BJ (cell line): ENCODE data around the gene PDXK. TPM values are rescaled to one million over a fixed set of nuclear protein-coding genes. Genes with fewer than 3 reads are reported as not detected.

Experiments
- CTCF ChIA-PET: fragments of 350-600 bp; formaldehyde crosslinking; extraction: SDS; loops from one replicate; lab custom pipeline; 2021; ENCODE audit warnings: antibody characterized with exemption, inconsistent platforms; lab: Yijun Ruan, JAX
- POLR2A ChIA-PET: fragments of 300-600 bp; sonication (Branson Sonifier 250); formaldehyde crosslinking; extraction: SDS; loops from one replicate; lab custom pipeline; 2021; ENCODE audit warnings: antibody characterized with exemption; lab: Charles Lee
- DNase-seq: peaks from one replicate; pipeline ENCODE4 v3.0.0-alpha.2; 2011; ENCODE audit warnings: low read depth
- H3K27me3 ChIP-seq: 2 replicates; pipeline ENCODE4 v1.6.0; 2011; ENCODE audit warnings: low read length; ENCODE audit not compliant: control insufficient read depth, insufficient read depth
- H3K36me3 ChIP-seq: 2 replicates; pipeline ENCODE4 v1.5.1; 2011; ENCODE audit warnings: low read length; ENCODE audit not compliant: control insufficient read depth, insufficient read depth
- H3K4me3 ChIP-seq: 2 replicates; pipeline ENCODE4 v1.5.1; 2011; ENCODE audit warnings: low read depth, mild to moderate bottlenecking, control low read depth, low read length
- polyA plus RNA-seq: library from polyadenylated mRNA; depleted of rRNA; stranded (reverse); fragments of >200 nt; gene quantifications from 2 replicates; pipeline ENCODE4 v1.2.3, GENCODE V29; 2011
- TF ChIP-seq, protein P1 (sequence below): IDR thresholded peaks from 2 replicates; pipeline ENCODE4 v1.5.1; 2011; ENCODE audit warnings: low read depth, mild to moderate bottlenecking, control low read depth, inconsistent platforms, low read length, moderate library complexity; ENCODE audit not compliant: insufficient read depth

Gene PDXK
- polyA plus RNA-seq, 1 experiment: 192 TPM

GRCh38 chr21:43758811-43759210, 39.9 kb downstream of the PDXK start:
- POLR2A ChIA-PET: no interaction called here

GRCh38 chr21:43759651-43760050, 40.7 kb downstream of the PDXK start:
- H3K36me3 ChIP-seq: peaks cover 40% of the 10 kb centered on the region
- TF ChIP-seq, protein P1, sequence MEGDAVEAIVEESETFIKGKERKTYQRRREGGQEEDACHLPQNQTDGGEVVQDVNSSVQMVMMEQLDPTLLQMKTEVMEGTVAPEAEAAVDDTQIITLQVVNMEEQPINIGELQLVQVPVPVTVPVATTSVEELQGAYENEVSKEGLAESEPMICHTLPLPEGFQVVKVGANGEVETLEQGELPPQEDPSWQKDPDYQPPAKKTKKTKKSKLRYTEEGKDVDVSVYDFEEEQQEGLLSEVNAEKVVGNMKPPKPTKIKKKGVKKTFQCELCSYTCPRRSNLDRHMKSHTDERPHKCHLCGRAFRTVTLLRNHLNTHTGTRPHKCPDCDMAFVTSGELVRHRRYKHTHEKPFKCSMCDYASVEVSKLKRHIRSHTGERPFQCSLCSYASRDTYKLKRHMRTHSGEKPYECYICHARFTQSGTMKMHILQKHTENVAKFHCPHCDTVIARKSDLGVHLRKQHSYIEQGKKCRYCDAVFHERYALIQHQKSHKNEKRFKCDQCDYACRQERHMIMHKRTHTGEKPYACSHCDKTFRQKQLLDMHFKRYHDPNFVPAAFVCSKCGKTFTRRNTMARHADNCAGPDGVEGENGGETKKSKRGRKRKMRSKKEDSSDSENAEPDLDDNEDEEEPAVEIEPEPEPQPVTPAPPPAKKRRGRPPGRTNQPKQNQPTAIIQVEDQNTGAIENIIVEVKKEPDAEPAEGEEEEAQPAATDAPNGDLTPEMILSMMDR: no peak
- ChIA-PET CTCF (no interaction called here), POLR2A (no interaction called here)
- H3K4me3 ChIP-seq: no peak overlapping the region
- H3K27me3 ChIP-seq: no peaks in the 10 kb centered on the region
- no peak for DNase-seq

More at GRCh38 chr21:43758811-43759210, 39.9 kb downstream of the PDXK start:
- CTCF ChIA-PET: interaction anchor here (1.2 kb wide), 1 partner anchor 13 kb away, joined by 3 read pairs; no protein-coding TSS in a partner anchor
- no peak for DNase-seq
- Histone ChIP-seq H3K36me3 (peaks cover 48% of the 10 kb centered on the region), H3K27me3 (no peaks in the 10 kb centered on the region), H3K4me3 (no peak overlapping the region)
- TF ChIP-seq, protein P1: no peak

DNA sequence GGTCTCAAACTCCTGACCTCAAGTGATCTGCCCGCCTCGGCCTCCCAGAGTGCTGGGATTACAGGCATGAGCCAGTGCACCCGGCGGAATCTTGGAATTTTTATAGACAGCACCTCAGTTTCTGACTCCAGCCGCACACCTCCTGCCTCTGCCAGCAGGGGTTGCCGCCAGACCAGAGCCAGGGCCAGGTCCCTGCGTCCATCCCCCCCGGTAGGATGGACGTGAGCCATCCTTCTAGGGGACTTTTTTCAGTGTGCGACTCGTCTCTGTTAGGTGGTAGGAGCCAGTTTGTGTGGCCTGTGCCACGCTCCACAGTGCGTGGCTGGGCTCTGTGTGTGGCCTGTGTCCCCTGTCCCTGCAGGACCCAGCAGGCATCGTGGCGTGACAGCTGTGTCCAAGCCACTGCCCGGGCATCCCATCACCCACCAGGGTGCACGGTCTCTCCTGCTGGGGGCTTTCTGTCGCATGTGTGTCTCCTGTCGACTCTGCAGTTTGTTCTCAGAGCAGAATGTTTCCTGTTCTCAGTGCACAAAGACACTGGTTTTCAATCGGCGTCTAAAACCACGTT, 41.5 kb downstream of the PDXK start:
- CTCF ChIA-PET: no interaction called here
- Histone ChIP-seq H3K36me3 (peaks cover 36% of the 10 kb centered on the region), H3K27me3 (no peaks in the 10 kb centered on the region), H3K4me3 (no peak overlapping the region)
- TF ChIP-seq, protein P1: no peak
- DNase-seq: no peak
- POLR2A ChIA-PET: no interaction called here

- ChIA-PET CTCF (no interaction called here), POLR2A (no interaction called here)
- TF ChIP-seq, protein P1: no peak
- Histone ChIP-seq H3K36me3 (peaks cover 24% of the 10 kb centered on the region), H3K4me3 (no peak overlapping the region), H3K27me3 (no peaks in the 10 kb centered on the region)
- no peak for DNase-seq
Observed at GRCh38 chr21:43761886-43762285, 43.0 kb downstream of the PDXK start.

GRCh38 chr21:43762303-43763128, 43.6 kb downstream of the PDXK start:
- Histone ChIP-seq H3K4me3 (no peak overlapping the region), H3K36me3 (peaks cover 24% of the 10 kb centered on the region), H3K27me3 (no peaks in the 10 kb centered on the region)
- ChIA-PET POLR2A (no interaction called here), CTCF (no interaction called here)
- DNase-seq: no peak
- TF ChIP-seq, protein P1: no peak
